Karpas-422 (cell line): ENCODE measurements around the gene GLYATL2. TPM values are rescaled to one million over a fixed set of nuclear protein-coding genes. Genes with fewer than 3 reads are reported as not detected.

Experiments used
- DNase-seq: peaks from one replicate; pipeline ENCODE4 v3.0.0-alpha.2; 2015
- H2AFZ ChIP-seq: fragments of 200-600 bp; sonication (generic); 2 replicates; pipeline ENCODE4 v1.6.1; 2014; ENCODE audit warnings: antibody characterized with exemption, low read length, mixed read lengths
- H3K27ac ChIP-seq: fragments of 200-600 bp; sonication (generic); 2 replicates; pipeline ENCODE4 v1.5.1; 2014; ENCODE audit warnings: mild to moderate bottlenecking, low read length, moderate library complexity
- H3K27me3 ChIP-seq: fragments of 200-600 bp; sonication (generic); 2 replicates; pipeline ENCODE4 v1.6.1; 2014; ENCODE audit warnings: low read length, mixed read lengths
- H3K36me3 ChIP-seq: fragments of 200-600 bp; sonication (generic); 2 replicates; pipeline ENCODE4 v1.6.1; 2014; ENCODE audit warnings: low read length, mixed read lengths; ENCODE audit not compliant: insufficient read depth
- H3K4me1 ChIP-seq: fragments of 200-600 bp; sonication (generic); 2 replicates; pipeline ENCODE4 v1.6.1; 2014; ENCODE audit warnings: mild to moderate bottlenecking, low read length, mixed read lengths
- H3K4me2 ChIP-seq: fragments of 200-600 bp; sonication (generic); 2 replicates; pipeline ENCODE4 v1.6.1; 2014; ENCODE audit warnings: low read length, low read depth, mild to moderate bottlenecking; ENCODE audit not compliant: poor library complexity, severe bottlenecking
- H3K4me3 ChIP-seq: fragments of 200-600 bp; sonication (generic); 2 replicates; pipeline ENCODE4 v1.5.1; 2014; ENCODE audit warnings: mild to moderate bottlenecking, antibody characterized with exemption, low read length, mixed read lengths
- H3K79me2 ChIP-seq: fragments of 200-600 bp; sonication (generic); 2 replicates; pipeline ENCODE4 v1.6.1; 2014; ENCODE audit warnings: mild to moderate bottlenecking, low read length, mixed read lengths
- H3K9ac ChIP-seq: fragments of 200-600 bp; sonication (generic); 2 replicates; pipeline ENCODE4 v1.6.0; 2014; ENCODE audit warnings: low read length
- H3K9me2 ChIP-seq: fragments of 200-600 bp; sonication (generic), shearing (Covaris generic); replicated peaks from 2 replicates; pipeline ENCODE4 v1.6.0; 2014; ENCODE audit warnings: mild to moderate bottlenecking, low read length, moderate library complexity; ENCODE audit not compliant: insufficient read depth
- H3K9me3 ChIP-seq: fragments of 300-700, 200-600 bp; sonication (generic); 2 replicates; pipeline ENCODE4 v1.6.1; 2014; ENCODE audit warnings: low read length, mixed read lengths
- H4K20me1 ChIP-seq: fragments of 200-600 bp; sonication (generic); 2 replicates; pipeline ENCODE4 v1.6.1; 2014; ENCODE audit warnings: mild to moderate bottlenecking, antibody characterized with exemption, low read length, low read depth; ENCODE audit not compliant: insufficient read depth
- total RNA-seq: library from RNA; depleted of rRNA; stranded (reverse); fragments of >200 nt; shearing (Covaris generic); gene quantifications from 2 replicates; pipeline ENCODE4 v1.2.3, GENCODE V29; 2014; ENCODE audit warnings: low replicate concordance

The GLYATL2 gene
- total RNA-seq, 1 experiment from 2014 or later = not detected

- no peak overlapping the region for H3K9ac ChIP-seq
- no peaks in the 10 kb centered on the region for H3K36me3 ChIP-seq
- no peaks in the 10 kb centered on the region for H4K20me1 ChIP-seq
- H3K27ac ChIP-seq = no peak overlapping the region
- H3K9me3 ChIP-seq = no peaks in the 10 kb centered on the region
- H3K4me2 ChIP-seq = no peak overlapping the region
- H3K4me1 ChIP-seq = no peaks in the 10 kb centered on the region
- H2AFZ ChIP-seq = no peak overlapping the region
- no peaks in the 10 kb centered on the region for H3K79me2 ChIP-seq
- no peak for DNase-seq
- H3K9me2 ChIP-seq = no peaks in the 10 kb centered on the region
- H3K27me3 ChIP-seq = no peaks in the 10 kb centered on the region
- no peak overlapping the region for H3K4me3 ChIP-seq
These were observed 14.7 kb downstream of the GLYATL2 start for GRCh38 chr11:58829786-58830185.

DNA sequence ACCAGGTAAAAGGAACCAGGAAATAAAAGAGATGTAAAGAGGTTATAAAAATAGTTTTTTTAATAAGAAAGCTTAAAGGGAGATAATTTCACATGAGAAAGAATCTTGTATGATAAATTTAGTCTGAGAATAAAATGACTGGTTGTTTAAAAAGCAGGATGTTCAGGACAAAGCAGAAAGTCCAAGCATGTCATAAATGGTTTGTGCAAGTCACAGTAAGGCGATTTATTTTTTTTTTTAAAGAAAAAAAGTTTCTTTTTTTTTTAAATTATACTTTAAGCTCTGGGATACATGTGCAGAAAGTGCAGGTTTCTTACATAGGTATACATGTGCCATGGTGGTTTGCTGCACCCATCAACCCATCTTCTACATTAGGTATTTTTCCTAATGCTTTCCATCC lies 30.8 kb downstream of the GLYATL2 start:
- Histone ChIP-seq H4K20me1 (no peaks in the 10 kb centered on the region), H3K27me3 (no peaks in the 10 kb centered on the region), H3K4me3 (no peak overlapping the region), H2AFZ (no peak overlapping the region), H3K4me2 (no peak overlapping the region), H3K27ac (no peak overlapping the region), H3K9me2 (no peaks in the 10 kb centered on the region), H3K36me3 (no peaks in the 10 kb centered on the region), H3K4me1 (no peaks in the 10 kb centered on the region), H3K79me2 (no peaks in the 10 kb centered on the region), H3K9ac (no peak overlapping the region), H3K9me3 (no peaks in the 10 kb centered on the region)
- DNase-seq = no peak

- no peak overlapping the region for H3K27ac ChIP-seq
- H3K4me1 ChIP-seq = no peaks in the 10 kb centered on the region
These were observed 33.0 kb downstream of the GLYATL2 start for GRCh38 chr11:58811499-58811898.

DNA sequence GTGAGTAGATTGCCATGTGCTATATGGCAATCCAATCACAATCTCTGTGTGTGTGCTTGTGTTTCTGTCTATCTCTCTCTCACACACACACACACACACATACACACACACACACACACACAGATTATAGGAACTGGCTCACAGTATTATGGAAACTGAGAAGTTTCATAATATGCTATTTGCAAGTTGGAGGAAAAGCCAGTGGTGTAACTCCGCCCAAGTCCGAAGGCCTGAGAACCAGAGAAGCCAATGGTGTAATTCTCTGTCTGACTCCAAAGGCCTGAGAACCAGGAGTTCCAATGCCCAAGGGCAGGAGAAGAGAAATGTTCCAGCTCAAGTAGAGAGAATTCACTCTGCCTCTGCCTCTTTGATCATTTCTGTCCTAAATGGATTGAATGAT lies 37.2 kb downstream of the GLYATL2 start:
- H3K9me3 ChIP-seq = no peaks in the 10 kb centered on the region
- no peak overlapping the region for H2AFZ ChIP-seq

More at GRCh38 chr11:58811499-58811898, 33.0 kb downstream of the GLYATL2 start:
- Histone ChIP-seq H3K27me3 (no peaks in the 10 kb centered on the region), H3K36me3 (no peaks in the 10 kb centered on the region), H3K4me3 (no peak overlapping the region), H3K9me3 (no peaks in the 10 kb centered on the region), H2AFZ (no peak overlapping the region), H3K9ac (no peak overlapping the region), H4K20me1 (no peaks in the 10 kb centered on the region), H3K9me2 (no peaks in the 10 kb centered on the region), H3K79me2 (no peaks in the 10 kb centered on the region), H3K4me2 (no peak overlapping the region)
- no peak for DNase-seq

GRCh38 chr11:58805065-58805464 lies 39.4 kb downstream of the GLYATL2 start:
- no peaks in the 10 kb centered on the region for H3K9me3 ChIP-seq
- H3K36me3 ChIP-seq = no peaks in the 10 kb centered on the region
- H3K4me2 ChIP-seq = no peak overlapping the region
- no peaks in the 10 kb centered on the region for H4K20me1 ChIP-seq
- no peaks in the 10 kb centered on the region for H3K27me3 ChIP-seq
- H3K9me2 ChIP-seq = no peaks in the 10 kb centered on the region
- H3K9ac ChIP-seq = no peak overlapping the region
- H3K4me1 ChIP-seq = no peaks in the 10 kb centered on the region
- no peaks in the 10 kb centered on the region for H3K79me2 ChIP-seq
- H3K27ac ChIP-seq = no peak overlapping the region
- no peak overlapping the region for H2AFZ ChIP-seq
- H3K4me3 ChIP-seq = no peak overlapping the region
- DNase-seq = no peak

More for the DNA sequence above, 37.2 kb downstream of the GLYATL2 start:
- no peaks in the 10 kb centered on the region for H3K4me1 ChIP-seq
- H4K20me1 ChIP-seq = no peaks in the 10 kb centered on the region
- no peaks in the 10 kb centered on the region for H3K9me2 ChIP-seq
- H3K27ac ChIP-seq = no peak overlapping the region
- H3K9ac ChIP-seq = no peak overlapping the region
- no peaks in the 10 kb centered on the region for H3K27me3 ChIP-seq
- H3K79me2 ChIP-seq = no peaks in the 10 kb centered on the region
- H3K36me3 ChIP-seq = no peaks in the 10 kb centered on the region
- H3K4me2 ChIP-seq = no peak overlapping the region
- DNase-seq = no peak
- H3K4me3 ChIP-seq = no peak overlapping the region

GRCh38 chr11:58801974-58802545 lies 42.4 kb downstream of the GLYATL2 start:
- Histone ChIP-seq H3K4me3 (no peak overlapping the region), H3K9ac (no peak overlapping the region), H4K20me1 (no peaks in the 10 kb centered on the region), H3K79me2 (no peaks in the 10 kb centered on the region), H3K4me1 (no peaks in the 10 kb centered on the region), H2AFZ (no peak overlapping the region), H3K27me3 (no peaks in the 10 kb centered on the region), H3K9me2 (no peaks in the 10 kb centered on the region), H3K4me2 (no peak overlapping the region), H3K27ac (no peak overlapping the region), H3K36me3 (no peaks in the 10 kb centered on the region), H3K9me3 (no peaks in the 10 kb centered on the region)
- no peak for DNase-seq

- Histone ChIP-seq H4K20me1 (no peaks in the 10 kb centered on the region), H3K27ac (no peak overlapping the region), H3K4me1 (no peaks in the 10 kb centered on the region), H3K9me2 (no peaks in the 10 kb centered on the region), H3K4me2 (no peak overlapping the region), H3K79me2 (no peaks in the 10 kb centered on the region), H3K4me3 (no peak overlapping the region), H3K27me3 (no peaks in the 10 kb centered on the region), H3K9me3 (no peaks in the 10 kb centered on the region), H2AFZ (no peak overlapping the region), H3K9ac (no peak overlapping the region), H3K36me3 (no peaks in the 10 kb centered on the region)
- DNase-seq = no peak
These were observed 43.2 kb downstream of the GLYATL2 start for GRCh38 chr11:58801302-58801701.

DNA sequence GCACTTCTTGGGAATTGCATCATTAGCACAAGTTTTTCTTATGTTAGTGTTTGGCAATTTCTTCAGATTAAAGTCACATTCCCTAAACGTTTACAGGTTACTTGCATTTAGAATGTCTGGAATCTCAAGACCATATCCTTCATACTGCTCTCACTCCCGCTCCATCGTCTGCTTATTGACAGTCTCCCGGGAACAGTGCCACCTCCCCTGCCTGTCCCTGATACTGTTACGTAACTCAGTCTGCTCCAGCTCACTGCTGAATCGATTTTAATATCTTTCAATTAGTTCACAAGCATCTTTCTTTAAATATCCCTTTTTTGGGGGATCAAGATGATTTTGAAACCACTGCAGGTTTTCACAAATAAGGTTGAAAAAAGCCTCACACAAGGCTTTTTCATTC lies 48.2 kb downstream of the GLYATL2 start:
- Histone ChIP-seq H3K27me3 (no peaks in the 10 kb centered on the region), H3K27ac (no peak overlapping the region), H4K20me1 (no peaks in the 10 kb centered on the region), H3K9ac (no peak overlapping the region), H3K36me3 (no peaks in the 10 kb centered on the region), H3K9me2 (no peaks in the 10 kb centered on the region), H3K4me2 (no peak overlapping the region), H3K4me3 (no peak overlapping the region), H2AFZ (no peak overlapping the region), H3K79me2 (no peaks in the 10 kb centered on the region), H3K4me1 (no peaks in the 10 kb centered on the region), H3K9me3 (no peaks in the 10 kb centered on the region)
- no peak for DNase-seq
